CD4-positive, CD25-positive, alpha-beta regulatory T cell (primary cell): ENCODE measurements around the gene SEC11A. TPM values are rescaled to one million over a fixed set of nuclear protein-coding genes. Genes with fewer than 3 reads are reported as not detected.

Experiments used
- ATAC-seq, 2 donors: fragments of 150-1000 bp; cut with Tn5 transposase; one replicate each; pipeline ENCODE4 v1.10.0; 2021; ENCODE audit warnings: low read depth in 2 of 2, moderate number of reproducible peaks in 2 of 2, moderate library complexity in 1 of 2
- DNase-seq, 3 donors: peaks; one replicate each; pipeline versions ENCODE4 v3.0.0 to v3.0.0-alpha.2; 2012 to 2022; ENCODE audit warnings: mixed read lengths in 1 of 3
- H3K27ac ChIP-seq: one replicate; pipeline ENCODE4 v1.7.0; 2013; ENCODE audit warnings: mild to moderate bottlenecking, low read length; ENCODE audit not compliant: insufficient read depth, poor library complexity, severe bottlenecking
- H3K27me3 ChIP-seq: one replicate; pipeline ENCODE4 v1.7.0; 2013; ENCODE audit warnings: low read length; ENCODE audit not compliant: control insufficient read depth, insufficient read depth
- H3K36me3 ChIP-seq: one replicate; pipeline ENCODE4 v1.7.0; 2013; ENCODE audit warnings: mild to moderate bottlenecking, low read length, moderate library complexity; ENCODE audit not compliant: control insufficient read depth, insufficient read depth
- H3K4me1 ChIP-seq: 2 replicates; pipeline ENCODE4 v1.7.0; 2013; ENCODE audit warnings: mild to moderate bottlenecking, low read length; ENCODE audit not compliant: insufficient read depth, control insufficient read depth, poor library complexity, severe bottlenecking
- H3K4me3 ChIP-seq: one replicate; pipeline ENCODE4 v1.7.0; 2013; ENCODE audit warnings: low read depth, mild to moderate bottlenecking, low read length, moderate library complexity
- H3K9me3 ChIP-seq, 2 experiments: 1 replicate in 1 of 2; 2 replicates in 1 of 2; pipeline ENCODE4 v1.7.0; 2013; ENCODE audit warnings: low read length in 2 of 2, mild to moderate bottlenecking in 1 of 2, moderate library complexity in 1 of 2; ENCODE audit not compliant: control insufficient read depth in 2 of 2
- H3K27ac Mint-ChIP-seq, 3 donors: one replicate each; pipeline ENCODE4 v1.8.0; 2020 to 2022; ENCODE audit warnings: mild to moderate bottlenecking in 3 of 3, mixed read lengths in 3 of 3, moderate library complexity in 2 of 3
- H3K27me3 Mint-ChIP-seq: one replicate; pipeline ENCODE4 v1.8.0; 2022; ENCODE audit warnings: mild to moderate bottlenecking, mixed read lengths
- H3K36me3 Mint-ChIP-seq: one replicate; pipeline ENCODE4 v1.8.0; 2020; ENCODE audit warnings: mixed read lengths
- H3K4me1 Mint-ChIP-seq, 4 donors: one replicate each; pipeline ENCODE4 v1.8.0; 2020 to 2022; ENCODE audit warnings: mixed read lengths in 4 of 4, mild to moderate bottlenecking in 1 of 4
- H3K4me3 Mint-ChIP-seq, 4 donors: one replicate each; pipeline ENCODE4 v1.8.0; 2020 to 2022; ENCODE audit warnings: mild to moderate bottlenecking in 4 of 4, mixed read lengths in 4 of 4, moderate library complexity in 3 of 4
- H3K9me3 Mint-ChIP-seq, 7 donors: one replicate each; pipeline ENCODE4 v1.8.0; 2020 to 2022; ENCODE audit warnings: mixed read lengths in 7 of 7, mild to moderate bottlenecking in 3 of 7, moderate library complexity in 2 of 7
- polyA plus RNA-seq, 4 donors: library from polyadenylated mRNA; unstranded; fragments of 300-500 nt; fragmentation: Illumina TruSeq; gene quantifications; one replicate each; pipeline ENCODE4 v1.2.3, GENCODE V29; 2021
- total RNA-seq: library from RNA; stranded (reverse); gene quantifications from one replicate; pipeline ENCODE4 v1.2.3, GENCODE V29; 2022

The SEC11A gene
- total and polyA plus RNA-seq, 5 donors from 2014 or later = 72.9 to 186 (median 163) TPM

DNA sequence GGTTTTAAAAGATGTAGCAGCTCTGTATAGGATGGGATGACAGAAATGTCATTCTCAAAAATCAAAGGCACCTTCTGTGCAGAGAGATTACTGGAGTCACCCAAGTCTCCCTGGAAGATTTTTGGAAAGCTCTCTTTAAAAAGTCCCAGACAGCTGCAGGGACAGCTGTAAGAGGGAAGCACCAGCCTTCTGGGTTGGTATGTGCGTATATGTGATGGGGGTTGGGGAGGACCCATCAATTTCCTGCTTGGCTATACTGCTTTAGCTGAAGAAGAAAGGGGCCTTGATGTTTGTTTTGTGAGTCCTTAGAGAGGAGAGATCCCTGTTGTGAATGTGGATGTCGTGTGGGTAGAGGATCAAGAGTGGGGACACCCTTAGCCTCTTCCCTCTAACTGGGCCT, 5.4 kb upstream of the SEC11A start:
- peak in 2 of 3 donors; percentile 37 to 63 for DNase-seq
- H3K4me1 Mint-ChIP-seq = peaks cover 23 to 82% (median 38%) of the 10 kb centered on the region in 4 donors

DNA sequence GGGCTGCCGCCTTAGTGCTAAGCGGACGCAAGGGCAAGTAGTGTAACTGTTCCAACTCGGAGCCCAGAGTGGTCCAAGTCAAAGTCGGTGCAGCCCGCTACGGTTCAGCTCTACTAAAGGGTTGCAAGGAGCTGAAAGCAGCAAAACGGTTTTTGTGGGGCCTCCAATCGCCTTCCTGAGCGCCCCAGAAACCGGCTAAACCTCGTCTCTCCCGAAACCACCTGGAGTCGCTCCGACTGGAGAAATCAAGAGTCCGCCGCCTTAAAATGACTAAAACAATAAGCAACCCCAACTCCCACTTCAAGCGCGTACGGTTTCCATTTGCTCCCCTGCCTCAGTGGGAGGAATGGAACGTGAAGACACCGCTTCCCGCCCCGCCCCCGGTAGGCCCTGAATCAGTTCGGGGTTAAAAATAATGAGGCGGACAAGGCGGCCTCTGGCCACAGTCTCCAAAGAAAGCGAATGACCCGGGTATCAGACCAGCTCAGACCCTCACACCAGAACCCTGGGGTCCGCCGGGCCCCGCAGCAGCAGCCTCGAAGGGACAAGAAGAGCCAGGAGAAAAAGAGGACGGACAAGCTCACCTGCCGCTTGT, 401 bp downstream of the SEC11A start:
- H3K9me3 ChIP-seq = no peaks in the 10 kb centered on the region
- Mint-ChIP-seq H3K27ac (peak overlapping the region; percentile 96 to 99 (median 98)), H3K9me3 (peaks cover 0 to 3% (median 0%) of the 10 kb centered on the region in 7 donors), H3K36me3 (peaks cover 9% of the 10 kb centered on the region), H3K4me1 (peaks cover 17 to 74% (median 42%) of the 10 kb centered on the region in 4 donors), H3K4me3 (peak overlapping the region; percentile 97 to 99 (median 98)), H3K27me3 (no peaks in the 10 kb centered on the region)
- peaks cover 11% of the 10 kb centered on the region for H3K36me3 ChIP-seq
- H3K27ac ChIP-seq = peak overlapping the region; percentile 81
- peaks cover 39% of the 10 kb centered on the region for H3K4me1 ChIP-seq
- no peak for ATAC-seq
- DNase-seq = peak in 1 of 3 donors; percentile 18
- H3K27me3 ChIP-seq = no peaks in the 10 kb centered on the region
- H3K4me3 ChIP-seq = peak overlapping the region; percentile 100

More for the DNA sequence above, 5.4 kb upstream of the SEC11A start:
- Histone ChIP-seq H3K36me3 (no peaks in the 10 kb centered on the region), H3K4me1 (peaks cover 60% of the 10 kb centered on the region), H3K27ac (peak overlapping the region; percentile 60), H3K4me3 (peak overlapping the region; percentile 61), H3K27me3 (no peaks in the 10 kb centered on the region), H3K9me3 (no peaks in the 10 kb centered on the region)
- Mint-ChIP-seq H3K27ac (peak overlapping the region; percentile 90 to 95 (median 92)), H3K36me3 (peaks cover 3% of the 10 kb centered on the region), H3K9me3 (no peaks in the 10 kb centered on the region), H3K27me3 (no peaks in the 10 kb centered on the region), H3K4me3 (peak overlapping the region; percentile 56 to 82 (median 72))
- ATAC-seq = peak; percentile 57 to 58

DNA sequence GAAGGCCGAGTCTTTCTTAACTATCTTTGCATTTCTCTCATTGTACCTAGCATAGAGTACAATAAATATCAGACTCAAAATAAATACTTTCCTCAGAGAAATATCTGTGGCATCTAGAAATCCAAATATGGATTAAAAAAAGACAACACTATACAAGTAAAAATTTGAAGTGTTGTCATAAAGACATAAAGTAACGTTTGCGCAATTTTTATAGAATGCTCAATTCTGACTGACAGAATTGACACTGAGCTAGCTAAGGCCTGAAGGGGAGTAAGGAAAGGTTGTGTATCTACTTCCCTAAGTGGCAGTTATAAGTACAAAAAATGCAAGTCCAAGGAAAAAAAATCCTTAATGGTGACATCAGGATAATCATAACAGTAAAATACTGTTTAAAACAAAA, 1.1 kb downstream of the SEC11A start:
- Histone ChIP-seq H3K9me3 (no peaks in the 10 kb centered on the region), H3K36me3 (peaks cover 15% of the 10 kb centered on the region), H3K27ac (peak overlapping the region; percentile 81), H3K4me3 (peak overlapping the region; percentile 100), H3K4me1 (peaks cover 37% of the 10 kb centered on the region), H3K27me3 (no peaks in the 10 kb centered on the region)
- peaks cover 0 to 3% (median 0%) of the 10 kb centered on the region in 7 donors for H3K9me3 Mint-ChIP-seq
- H3K4me3 Mint-ChIP-seq = peak overlapping the region; percentile 97 to 99 (median 98)
- peaks cover 9% of the 10 kb centered on the region for H3K36me3 Mint-ChIP-seq
- peaks cover 17 to 72% (median 42%) of the 10 kb centered on the region in 4 donors for H3K4me1 Mint-ChIP-seq
- DNase-seq (no peak), ATAC-seq (no peak)
- H3K27me3 Mint-ChIP-seq = no peaks in the 10 kb centered on the region
- peak overlapping the region; percentile 96 to 99 (median 98) for H3K27ac Mint-ChIP-seq

DNA sequence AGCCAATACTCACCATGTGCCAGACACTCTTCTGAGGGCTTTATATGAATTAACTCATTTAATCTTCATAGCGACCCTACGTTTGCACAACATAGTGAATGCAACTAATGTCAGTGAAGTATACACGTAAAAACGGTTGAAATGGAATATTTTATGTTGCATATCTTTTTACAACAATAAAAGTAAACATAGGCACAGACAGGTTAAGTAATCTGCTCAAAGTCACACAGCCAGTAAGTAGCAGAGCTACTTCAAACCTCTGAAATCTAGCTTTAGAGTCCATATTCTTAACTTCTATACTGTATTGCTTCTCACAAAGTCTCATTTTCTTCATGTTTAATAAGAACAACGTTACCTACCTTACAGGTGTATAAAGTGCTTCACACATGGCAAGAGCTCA, 1.6 kb downstream of the SEC11A start:
- peak overlapping the region in 2 of 3 donors; percentile 27 to 99 for H3K27ac Mint-ChIP-seq
- H3K9me3 ChIP-seq = no peaks in the 10 kb centered on the region

DNA sequence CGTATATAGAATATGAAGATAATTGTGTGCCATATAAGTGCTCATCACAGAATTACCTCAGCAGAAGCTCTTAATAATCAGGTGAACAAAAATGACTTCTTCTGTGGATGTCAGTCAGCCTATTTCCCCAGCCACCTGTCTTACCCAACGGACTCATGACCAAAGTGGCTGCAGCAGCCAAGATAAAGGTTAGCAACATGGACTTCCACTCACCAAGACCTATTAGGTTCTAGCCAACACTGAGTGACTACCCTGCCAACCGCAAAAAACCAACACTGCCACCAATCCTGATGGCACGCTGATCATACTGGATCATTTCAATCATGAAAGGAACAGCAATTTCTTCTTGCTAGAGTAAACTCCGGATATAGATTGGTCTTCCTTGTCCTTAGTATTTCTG, 12.1 kb downstream of the SEC11A start:
- peak overlapping the region; percentile 1 for H3K27ac ChIP-seq
- Mint-ChIP-seq H3K36me3 (no peaks in the 10 kb centered on the region), H3K27me3 (no peaks in the 10 kb centered on the region), H3K4me1 (peaks cover 51 to 80% (median 66%) of the 10 kb centered on the region in 4 donors), H3K4me3 (peak overlapping the region in 2 of 4 donors; percentile 11 to 27), H3K27ac (peak overlapping the region in 2 of 3 donors; percentile 16 to 53), H3K9me3 (no peaks in the 10 kb centered on the region)
- no peak for ATAC-seq
- DNase-seq = no peak
- H3K36me3 ChIP-seq = peaks cover 10% of the 10 kb centered on the region
- no peaks in the 10 kb centered on the region for H3K27me3 ChIP-seq
- H3K4me3 ChIP-seq = no peak overlapping the region
- peaks cover 31% of the 10 kb centered on the region for H3K4me1 ChIP-seq
- H3K9me3 ChIP-seq = no peaks in the 10 kb centered on the region

More for the DNA sequence above, 1.6 kb downstream of the SEC11A start:
- Histone ChIP-seq H3K4me1 (peaks cover 37% of the 10 kb centered on the region), H3K4me3 (peak overlapping the region; percentile 100), H3K27me3 (no peaks in the 10 kb centered on the region), H3K36me3 (peaks cover 15% of the 10 kb centered on the region), H3K27ac (peak overlapping the region; percentile 81)
- no peak for ATAC-seq
- Mint-ChIP-seq H3K4me1 (peaks cover 17 to 69% (median 41%) of the 10 kb centered on the region in 4 donors), H3K27me3 (no peaks in the 10 kb centered on the region), H3K36me3 (peaks cover 9% of the 10 kb centered on the region), H3K9me3 (peaks cover 0 to 3% (median 0%) of the 10 kb centered on the region in 7 donors), H3K4me3 (peak overlapping the region; percentile 97 to 99 (median 98))
- DNase-seq = no peak

DNA sequence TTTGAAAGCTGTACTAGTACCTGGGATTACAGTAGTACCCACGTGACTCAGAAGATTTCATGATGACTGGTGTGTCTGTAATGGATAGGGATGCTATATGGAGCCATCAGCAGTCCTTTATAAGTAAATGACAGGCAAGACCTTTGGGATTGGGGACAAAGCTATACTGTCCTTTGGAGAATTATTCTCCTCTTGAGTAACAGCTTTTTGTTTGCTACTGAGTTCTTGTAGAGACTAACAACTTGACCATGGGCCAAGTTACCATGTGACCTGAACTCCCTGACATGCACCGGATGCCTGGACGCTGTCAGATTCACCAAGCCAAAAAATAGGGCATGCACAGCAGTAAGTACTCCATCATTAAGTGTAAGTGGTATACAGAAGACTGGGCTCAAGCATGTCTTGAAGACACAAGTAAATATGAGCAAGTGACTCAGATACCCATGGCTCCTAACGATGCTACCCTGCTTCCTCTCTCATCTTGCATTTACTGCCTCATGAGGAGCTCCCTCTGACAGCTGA, 12.9 kb downstream of the SEC11A start:
- no peaks in the 10 kb centered on the region for H3K27me3 Mint-ChIP-seq
- peak overlapping the region in 3 of 4 donors; percentile 27 to 66 (median 40) for H3K4me3 Mint-ChIP-seq
- Histone ChIP-seq H3K9me3 (no peaks in the 10 kb centered on the region), H3K27ac (no peak overlapping the region), H3K27me3 (no peaks in the 10 kb centered on the region), H3K4me1 (peaks cover 39% of the 10 kb centered on the region), H3K4me3 (no peak overlapping the region), H3K36me3 (peaks cover 10% of the 10 kb centered on the region)
- H3K9me3 Mint-ChIP-seq = no peaks in the 10 kb centered on the region
- no peaks in the 10 kb centered on the region for H3K36me3 Mint-ChIP-seq
- ATAC-seq (peak; percentile 57 to 60), DNase-seq (no peak)
- peaks cover 57 to 80% (median 68%) of the 10 kb centered on the region in 4 donors for H3K4me1 Mint-ChIP-seq
- peak overlapping the region; percentile 16 to 77 (median 53) for H3K27ac Mint-ChIP-seq

DNA sequence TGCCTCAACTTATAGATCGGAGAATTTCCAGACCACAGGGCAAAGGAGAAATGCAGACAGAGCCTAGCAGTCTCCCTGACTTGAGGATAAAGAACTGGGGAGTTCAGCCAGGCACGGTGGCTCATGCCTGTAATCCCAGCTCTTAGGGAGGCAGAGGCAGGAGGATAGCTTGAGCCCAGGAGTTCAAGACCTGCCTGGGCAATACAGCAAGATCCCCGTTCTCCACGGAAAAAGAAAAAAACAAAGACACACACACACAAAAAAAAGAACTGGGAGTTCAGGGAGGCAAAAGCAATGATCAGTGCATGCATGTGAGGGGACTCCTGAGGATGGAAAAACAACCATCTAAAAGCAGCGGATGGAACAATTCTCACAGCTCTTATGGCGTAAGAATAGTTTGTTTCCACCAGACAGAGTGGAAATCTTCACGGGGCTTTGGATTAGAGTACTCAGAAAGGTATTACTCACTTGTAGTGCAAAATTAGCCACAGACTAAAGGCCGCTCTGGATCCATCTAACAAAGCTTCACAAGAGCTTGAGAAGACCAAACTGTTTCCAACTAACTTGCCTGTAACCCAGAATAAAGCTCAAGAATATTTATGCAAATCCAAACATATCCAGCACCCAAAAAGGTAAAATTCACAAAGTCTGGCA, 16.3 kb downstream of the SEC11A start:
- Histone ChIP-seq H3K27me3 (no peaks in the 10 kb centered on the region), H3K4me1 (peaks cover 41% of the 10 kb centered on the region), H3K27ac (no peak overlapping the region), H3K9me3 (no peaks in the 10 kb centered on the region), H3K36me3 (peaks cover 7% of the 10 kb centered on the region), H3K4me3 (peak overlapping the region; percentile 19)
- Mint-ChIP-seq H3K4me1 (peaks cover 60 to 82% (median 69%) of the 10 kb centered on the region in 4 donors), H3K4me3 (peak overlapping the region in 3 of 4 donors; percentile 14 to 39 (median 32)), H3K9me3 (no peaks in the 10 kb centered on the region), H3K36me3 (no peaks in the 10 kb centered on the region), H3K27me3 (no peaks in the 10 kb centered on the region), H3K27ac (peak overlapping the region; percentile 19 to 60 (median 38))
- ATAC-seq (no peak), DNase-seq (no peak)
